WTC11 (cell line): ENCODE data around the gene MLX. TPM values are rescaled to one million over a fixed set of nuclear protein-coding genes. Genes with fewer than 3 reads are reported as not detected.

ENCODE experiments used
- ATAC-seq: fragments of 200-7000 bp; cut with Tn5 transposase; 2 replicates; pipeline ENCODE4 v1.10.0; 2021; ENCODE audit warnings: mild to moderate bottlenecking, moderate library complexity
- CTCF ChIA-PET: fragments of 300-600 bp; sonication (Branson Sonifier 250); formaldehyde crosslinking; loops from one replicate; lab custom pipeline; 2021; ENCODE audit warnings: antibody characterized with exemption; lab: Charles Lee
- POLR2A ChIA-PET: fragments of 350-600 bp; sonication (Branson Sonifier 250); formaldehyde crosslinking; loops from one replicate; lab custom pipeline; 2021; ENCODE audit warnings: antibody characterized with exemption; lab: Charles Lee
- DNase-seq: peaks from one replicate; pipeline ENCODE4 v3.0.0; 2021; ENCODE audit warnings: low spot score
- H3K27ac Mint-ChIP-seq: 2 replicates; pipeline ENCODE4 v1.8.0; 2021; ENCODE audit warnings: mixed read lengths
- H3K27me3 Mint-ChIP-seq: 2 replicates; pipeline ENCODE4 v1.8.0; 2021; ENCODE audit warnings: low read depth, mild to moderate bottlenecking, moderate library complexity, mixed read lengths
- H3K36me3 Mint-ChIP-seq: 2 replicates; pipeline ENCODE4 v1.8.0; 2021; ENCODE audit warnings: mixed read lengths
- H3K4me1 Mint-ChIP-seq: 2 replicates; pipeline ENCODE4 v1.8.0; 2022; ENCODE audit warnings: mixed read lengths
- H3K4me3 Mint-ChIP-seq: 2 replicates; pipeline ENCODE4 v1.8.0; 2021; ENCODE audit warnings: mild to moderate bottlenecking, moderate library complexity, mixed read lengths
- H3K9me3 Mint-ChIP-seq: 2 replicates; pipeline ENCODE4 v1.8.0; 2021; ENCODE audit warnings: mixed read lengths
- ATF1 ChIP-seq: sonication (generic); formaldehyde crosslinking; IDR thresholded peaks from 2 replicates; pipeline ENCODE4 v1.8.1; 2023; ENCODE audit warnings: mild to moderate bottlenecking, moderate library complexity, missing genetic modification reagents
- ELF4 ChIP-seq: sonication (generic); formaldehyde crosslinking; IDR thresholded peaks from 2 replicates; pipeline ENCODE4 v1.8.1; 2022; ENCODE audit warnings: low read depth, mild to moderate bottlenecking, moderate library complexity, missing genetic modification reagents
- FOXP1 ChIP-seq: sonication (generic); formaldehyde crosslinking; IDR thresholded peaks from 2 replicates; pipeline ENCODE4 v1.8.0; 2022; ENCODE audit warnings: missing genetic modification reagents, mild to moderate bottlenecking, moderate library complexity, borderline replicate concordance
- ZBTB21 ChIP-seq: sonication (generic); formaldehyde crosslinking; IDR thresholded peaks from 2 replicates; pipeline ENCODE4 v1.8.1; 2023; ENCODE audit warnings: mild to moderate bottlenecking, missing genetic modification reagents, borderline replicate concordance
- ZNF263 ChIP-seq: sonication (generic); formaldehyde crosslinking; IDR thresholded peaks from 2 replicates; pipeline ENCODE4 v1.8.1; 2022; ENCODE audit warnings: low read depth, mild to moderate bottlenecking, moderate library complexity, missing genetic modification reagents
- total RNA-seq: library from RNA; stranded (reverse); gene quantifications from 3 replicates; pipeline ENCODE4 v1.2.3, GENCODE V29; 2021
- TF ChIP-seq, protein P1 (sequence below): sonication (generic); formaldehyde crosslinking; IDR thresholded peaks from 2 replicates; pipeline ENCODE4 v1.8.1; 2022; ENCODE audit warnings: mild to moderate bottlenecking, moderate library complexity, missing genetic modification reagents
- TF ChIP-seq, protein P2 (sequence below): sonication (generic); formaldehyde crosslinking; IDR thresholded peaks from 2 replicates; pipeline ENCODE4 v1.8.1; 2023; ENCODE audit warnings: mild to moderate bottlenecking, missing genetic modification reagents, borderline replicate concordance
- TF ChIP-seq, protein P3 (sequence below): sonication (generic); formaldehyde crosslinking; IDR thresholded peaks from 2 replicates; pipeline ENCODE4 v1.8.1; 2022; ENCODE audit warnings: low read depth, mild to moderate bottlenecking, moderate library complexity, missing genetic modification reagents, borderline replicate concordance
- TF ChIP-seq, protein P4 (sequence below): fragments of 250-450 bp; sonication (Bioruptor Pico); IDR thresholded peaks from 2 replicates; pipeline ENCODE4 v1.9.0; 2021; ENCODE audit warnings: mild to moderate bottlenecking
- TF ChIP-seq, protein P5 (sequence below): sonication (generic); formaldehyde crosslinking; IDR thresholded peaks from 2 replicates; pipeline ENCODE4 v1.8.1; 2022; ENCODE audit warnings: missing genetic modification reagents, borderline replicate concordance
- TF ChIP-seq, protein P6 (sequence below): sonication (generic); formaldehyde crosslinking; IDR thresholded peaks from 2 replicates; pipeline ENCODE4 v1.8.1; 2023; ENCODE audit warnings: mild to moderate bottlenecking, missing genetic modification reagents, moderate library complexity
- TF ChIP-seq, protein P7 (sequence below): sonication (generic); formaldehyde crosslinking; IDR thresholded peaks from 2 replicates; pipeline ENCODE4 v1.8.1; 2023; ENCODE audit warnings: mild to moderate bottlenecking, missing genetic modification reagents, moderate library complexity
- TF ChIP-seq, protein P8 (sequence below): fragments of 250-450 bp; sonication (Bioruptor Pico); IDR thresholded peaks from 2 replicates; pipeline ENCODE4 v1.8.0; 2021; ENCODE audit warnings: mild to moderate bottlenecking

The MLX gene
- total RNA-seq, 1 experiment from 2014 or later = 34.9 TPM

DNA sequence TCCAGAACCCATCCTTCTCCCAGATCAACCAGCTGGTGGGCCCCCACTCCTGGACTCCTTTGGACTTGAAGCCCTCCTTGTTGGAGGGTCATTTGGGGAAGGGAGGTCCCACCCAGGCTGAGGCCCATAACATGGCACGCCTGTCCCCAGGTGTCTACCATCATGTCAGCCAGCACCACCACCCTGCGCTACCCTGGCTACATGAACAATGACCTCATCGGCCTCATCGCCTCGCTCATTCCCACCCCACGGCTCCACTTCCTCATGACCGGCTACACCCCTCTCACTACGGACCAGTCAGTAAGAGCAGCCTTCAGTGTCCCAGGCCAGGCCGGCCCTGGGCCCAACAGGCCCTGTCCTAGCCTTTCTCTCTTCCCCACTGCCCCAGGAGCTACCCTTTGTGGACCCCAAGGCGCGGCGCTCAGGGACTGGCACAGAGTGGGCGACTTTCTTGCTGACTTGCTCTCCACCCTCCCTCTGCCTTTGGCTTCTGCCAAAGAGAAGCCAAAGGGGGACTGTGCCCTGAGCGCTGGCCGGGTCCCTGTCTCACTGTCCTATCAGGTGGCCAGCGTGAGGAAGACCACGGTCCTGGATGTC lies 46.9 kb downstream of the MLX start (continued):
- TF ChIP-seq, protein P1, sequence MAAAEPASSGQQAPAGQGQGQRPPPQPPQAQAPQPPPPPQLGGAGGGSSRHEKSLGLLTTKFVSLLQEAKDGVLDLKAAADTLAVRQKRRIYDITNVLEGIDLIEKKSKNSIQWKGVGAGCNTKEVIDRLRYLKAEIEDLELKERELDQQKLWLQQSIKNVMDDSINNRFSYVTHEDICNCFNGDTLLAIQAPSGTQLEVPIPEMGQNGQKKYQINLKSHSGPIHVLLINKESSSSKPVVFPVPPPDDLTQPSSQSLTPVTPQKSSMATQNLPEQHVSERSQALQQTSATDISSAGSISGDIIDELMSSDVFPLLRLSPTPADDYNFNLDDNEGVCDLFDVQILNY (CRISPR knock-in tag) = no peak
- no peak for TF ChIP-seq ELF4 (CRISPR knock-in tag)

DNA sequence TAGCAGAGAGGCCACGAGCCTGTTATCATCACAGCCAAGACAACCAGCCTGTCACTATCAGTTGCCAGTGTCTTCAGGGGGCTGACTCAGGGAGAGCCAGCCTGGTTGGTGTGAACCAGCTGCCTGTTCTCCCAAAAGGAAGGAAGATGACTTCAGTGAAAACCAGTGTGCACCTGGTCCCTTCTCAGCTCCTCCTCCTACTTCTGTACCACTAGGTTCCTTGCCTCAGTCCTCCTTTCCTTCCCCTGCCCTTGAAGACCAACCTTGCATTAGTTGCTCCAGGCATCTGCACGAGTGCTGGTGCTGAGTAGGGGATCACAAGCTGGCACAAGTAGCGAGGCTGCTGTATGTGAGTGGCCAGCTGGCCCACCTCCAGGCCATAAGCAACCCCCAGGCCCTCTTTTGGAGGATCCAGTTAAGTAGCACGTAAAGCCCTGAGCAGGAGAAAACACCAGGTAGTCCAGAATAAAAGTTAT lies 51.1 kb downstream of the MLX start:
- Mint-ChIP-seq H3K4me1 (peaks cover 12% of the 10 kb centered on the region), H3K36me3 (peaks cover 27% of the 10 kb centered on the region), H3K9me3 (no peaks in the 10 kb centered on the region), H3K4me3 (no peak overlapping the region), H3K27ac (peak overlapping the region; percentile 61; the same call in 1 of the 2 replicates), H3K27me3 (no peaks in the 10 kb centered on the region)
- TF ChIP-seq, protein P2, sequence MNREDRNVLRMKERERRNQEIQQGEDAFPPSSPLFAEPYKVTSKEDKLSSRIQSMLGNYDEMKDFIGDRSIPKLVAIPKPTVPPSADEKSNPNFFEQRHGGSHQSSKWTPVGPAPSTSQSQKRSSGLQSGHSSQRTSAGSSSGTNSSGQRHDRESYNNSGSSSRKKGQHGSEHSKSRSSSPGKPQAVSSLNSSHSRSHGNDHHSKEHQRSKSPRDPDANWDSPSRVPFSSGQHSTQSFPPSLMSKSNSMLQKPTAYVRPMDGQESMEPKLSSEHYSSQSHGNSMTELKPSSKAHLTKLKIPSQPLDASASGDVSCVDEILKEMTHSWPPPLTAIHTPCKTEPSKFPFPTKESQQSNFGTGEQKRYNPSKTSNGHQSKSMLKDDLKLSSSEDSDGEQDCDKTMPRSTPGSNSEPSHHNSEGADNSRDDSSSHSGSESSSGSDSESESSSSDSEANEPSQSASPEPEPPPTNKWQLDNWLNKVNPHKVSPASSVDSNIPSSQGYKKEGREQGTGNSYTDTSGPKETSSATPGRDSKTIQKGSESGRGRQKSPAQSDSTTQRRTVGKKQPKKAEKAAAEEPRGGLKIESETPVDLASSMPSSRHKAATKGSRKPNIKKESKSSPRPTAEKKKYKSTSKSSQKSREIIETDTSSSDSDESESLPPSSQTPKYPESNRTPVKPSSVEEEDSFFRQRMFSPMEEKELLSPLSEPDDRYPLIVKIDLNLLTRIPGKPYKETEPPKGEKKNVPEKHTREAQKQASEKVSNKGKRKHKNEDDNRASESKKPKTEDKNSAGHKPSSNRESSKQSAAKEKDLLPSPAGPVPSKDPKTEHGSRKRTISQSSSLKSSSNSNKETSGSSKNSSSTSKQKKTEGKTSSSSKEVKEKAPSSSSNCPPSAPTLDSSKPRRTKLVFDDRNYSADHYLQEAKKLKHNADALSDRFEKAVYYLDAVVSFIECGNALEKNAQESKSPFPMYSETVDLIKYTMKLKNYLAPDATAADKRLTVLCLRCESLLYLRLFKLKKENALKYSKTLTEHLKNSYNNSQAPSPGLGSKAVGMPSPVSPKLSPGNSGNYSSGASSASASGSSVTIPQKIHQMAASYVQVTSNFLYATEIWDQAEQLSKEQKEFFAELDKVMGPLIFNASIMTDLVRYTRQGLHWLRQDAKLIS (CRISPR knock-in tag) = no peak
- TF ChIP-seq, protein P3, sequence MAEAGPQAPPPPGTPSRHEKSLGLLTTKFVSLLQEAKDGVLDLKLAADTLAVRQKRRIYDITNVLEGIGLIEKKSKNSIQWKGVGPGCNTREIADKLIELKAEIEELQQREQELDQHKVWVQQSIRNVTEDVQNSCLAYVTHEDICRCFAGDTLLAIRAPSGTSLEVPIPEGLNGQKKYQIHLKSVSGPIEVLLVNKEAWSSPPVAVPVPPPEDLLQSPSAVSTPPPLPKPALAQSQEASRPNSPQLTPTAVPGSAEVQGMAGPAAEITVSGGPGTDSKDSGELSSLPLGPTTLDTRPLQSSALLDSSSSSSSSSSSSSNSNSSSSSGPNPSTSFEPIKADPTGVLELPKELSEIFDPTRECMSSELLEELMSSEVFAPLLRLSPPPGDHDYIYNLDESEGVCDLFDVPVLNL (CRISPR knock-in tag) = no peak
- TF ChIP-seq, protein P4, sequence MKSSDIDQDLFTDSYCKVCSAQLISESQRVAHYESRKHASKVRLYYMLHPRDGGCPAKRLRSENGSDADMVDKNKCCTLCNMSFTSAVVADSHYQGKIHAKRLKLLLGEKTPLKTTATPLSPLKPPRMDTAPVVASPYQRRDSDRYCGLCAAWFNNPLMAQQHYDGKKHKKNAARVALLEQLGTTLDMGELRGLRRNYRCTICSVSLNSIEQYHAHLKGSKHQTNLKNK (CRISPR knock-in tag) = no peak
- TF ChIP-seq, protein P5, sequence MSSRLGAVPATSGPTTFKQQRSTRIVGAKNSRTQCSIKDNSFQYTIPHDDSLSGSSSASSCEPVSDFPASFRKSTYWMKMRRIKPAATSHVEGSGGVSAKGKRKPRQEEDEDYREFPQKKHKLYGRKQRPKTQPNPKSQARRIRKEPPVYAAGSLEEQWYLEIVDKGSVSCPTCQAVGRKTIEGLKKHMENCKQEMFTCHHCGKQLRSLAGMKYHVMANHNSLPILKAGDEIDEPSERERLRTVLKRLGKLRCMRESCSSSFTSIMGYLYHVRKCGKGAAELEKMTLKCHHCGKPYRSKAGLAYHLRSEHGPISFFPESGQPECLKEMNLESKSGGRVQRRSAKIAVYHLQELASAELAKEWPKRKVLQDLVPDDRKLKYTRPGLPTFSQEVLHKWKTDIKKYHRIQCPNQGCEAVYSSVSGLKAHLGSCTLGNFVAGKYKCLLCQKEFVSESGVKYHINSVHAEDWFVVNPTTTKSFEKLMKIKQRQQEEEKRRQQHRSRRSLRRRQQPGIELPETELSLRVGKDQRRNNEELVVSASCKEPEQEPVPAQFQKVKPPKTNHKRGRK (CRISPR knock-in tag) = no peak
- TF ChIP-seq ZBTB21 (no peak), FOXP1 (CRISPR knock-in tag) (no peak), ATF1 (CRISPR knock-in tag) (no peak), ZNF263 (CRISPR knock-in tag) (no peak)
- TF ChIP-seq, protein P6, sequence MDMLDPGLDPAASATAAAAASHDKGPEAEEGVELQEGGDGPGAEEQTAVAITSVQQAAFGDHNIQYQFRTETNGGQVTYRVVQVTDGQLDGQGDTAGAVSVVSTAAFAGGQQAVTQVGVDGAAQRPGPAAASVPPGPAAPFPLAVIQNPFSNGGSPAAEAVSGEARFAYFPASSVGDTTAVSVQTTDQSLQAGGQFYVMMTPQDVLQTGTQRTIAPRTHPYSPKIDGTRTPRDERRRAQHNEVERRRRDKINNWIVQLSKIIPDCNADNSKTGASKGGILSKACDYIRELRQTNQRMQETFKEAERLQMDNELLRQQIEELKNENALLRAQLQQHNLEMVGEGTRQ = no peak
- TF ChIP-seq, protein P7, sequence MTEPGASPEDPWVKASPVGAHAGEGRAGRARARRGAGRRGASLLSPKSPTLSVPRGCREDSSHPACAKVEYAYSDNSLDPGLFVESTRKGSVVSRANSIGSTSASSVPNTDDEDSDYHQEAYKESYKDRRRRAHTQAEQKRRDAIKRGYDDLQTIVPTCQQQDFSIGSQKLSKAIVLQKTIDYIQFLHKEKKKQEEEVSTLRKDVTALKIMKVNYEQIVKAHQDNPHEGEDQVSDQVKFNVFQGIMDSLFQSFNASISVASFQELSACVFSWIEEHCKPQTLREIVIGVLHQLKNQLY (CRISPR knock-in tag) = no peak
- TF ChIP-seq, protein P8, sequence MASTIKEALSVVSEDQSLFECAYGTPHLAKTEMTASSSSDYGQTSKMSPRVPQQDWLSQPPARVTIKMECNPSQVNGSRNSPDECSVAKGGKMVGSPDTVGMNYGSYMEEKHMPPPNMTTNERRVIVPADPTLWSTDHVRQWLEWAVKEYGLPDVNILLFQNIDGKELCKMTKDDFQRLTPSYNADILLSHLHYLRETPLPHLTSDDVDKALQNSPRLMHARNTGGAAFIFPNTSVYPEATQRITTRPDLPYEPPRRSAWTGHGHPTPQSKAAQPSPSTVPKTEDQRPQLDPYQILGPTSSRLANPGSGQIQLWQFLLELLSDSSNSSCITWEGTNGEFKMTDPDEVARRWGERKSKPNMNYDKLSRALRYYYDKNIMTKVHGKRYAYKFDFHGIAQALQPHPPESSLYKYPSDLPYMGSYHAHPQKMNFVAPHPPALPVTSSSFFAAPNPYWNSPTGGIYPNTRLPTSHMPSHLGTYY (CRISPR knock-in tag) = no peak
- no peak for DNase-seq
- peak; percentile 21 for ATAC-seq
- ChIA-PET CTCF (interaction anchor here (0.6 to 7.2 kb wide), 17 partner anchors 9 to 306 kb away, joined by 3 to 61 read pairs (median 9); partner anchors contain the start of genes BECN1, CCR10, PLEKHH3 and PSMC3IP), POLR2A (interaction anchor here (1.0 to 2.2 kb wide), 6 partner anchors 9 to 126 kb away, joined by 3 to 8 read pairs (median 4); partner anchors contain the start of genes PLEKHH3, RETREG3, TUBG1 and TUBG2)
